NOMO-1 treated with dmso at 0.1 percent for 144 hours (cell line): ENCODE results near the gene NF1.

Experiments used
- DNase-seq: peaks from one replicate; lab custom pipeline; 2025; ENCODE audit not compliant: unreplicated experiment; lab: John Stamatoyannopoulos, UW

Gene NF1

GRCh38 chr17:31397256-31397939 lies 302.6 kb downstream of the NF1 start:
- DNase-seq = no peak

GRCh38 chr17:31398381-31399311 lies 303.9 kb downstream of the NF1 start:
- DNase-seq = no peak

- DNase-seq = no peak
Measured at GRCh38 chr17:31400481-31400950, 305.7 kb downstream of the NF1 start.

GRCh38 chr17:31401456-31402254 lies 306.9 kb downstream of the NF1 start:
- DNase-seq = no peak

- peak; percentile 44 for DNase-seq
Measured at GRCh38 chr17:31404028-31404949, 309.5 kb downstream of the NF1 start.

- no peak for DNase-seq
Measured at GRCh38 chr17:31405890-31406371, 311.2 kb downstream of the NF1 start.

- no peak for DNase-seq
Measured at GRCh38 chr17:31408586-31408985, 313.8 kb downstream of the NF1 start.

- DNase-seq = no peak
Measured at GRCh38 chr17:31411707-31412285, 317.0 kb downstream of the NF1 start.

GRCh38 chr17:31412511-31412910 lies 317.7 kb downstream of the NF1 start:
- no peak for DNase-seq

GRCh38 chr17:31413081-31413799 lies 318.5 kb downstream of the NF1 start:
- no peak for DNase-seq

GRCh38 chr17:31413874-31414549 lies 319.2 kb downstream of the NF1 start:
- DNase-seq = no peak

- no peak for DNase-seq
Measured at GRCh38 chr17:31414550-31414918, 319.8 kb downstream of the NF1 start.

- peak; percentile 81 for DNase-seq
Measured at GRCh38 chr17:31415004-31415454, 320.3 kb downstream of the NF1 start.

- no peak for DNase-seq
Measured at GRCh38 chr17:31415640-31416502, 321.1 kb downstream of the NF1 start.

GRCh38 chr17:31416503-31416923 lies 321.7 kb downstream of the NF1 start:
- no peak for DNase-seq

- DNase-seq = no peak
Measured at GRCh38 chr17:31417051-31417792, 322.4 kb downstream of the NF1 start.
